DMS 273 (cell line): ENCODE measurements around the gene SOX18.

Experiments used
- DNase-seq: peaks from one replicate; lab custom pipeline; 2025; ENCODE audit not compliant: unreplicated experiment; lab: John Stamatoyannopoulos, UW

The SOX18 gene

GRCh38 chr20:64080813-64081623 lies 31.6 kb upstream of the SOX18 start:
- DNase-seq = no peak

- no peak for DNase-seq
Observed at GRCh38 chr20:64080013-64080812, 30.8 kb upstream of the SOX18 start, which contains the start of gene OPRL1. Gene OPRL1, plus strand, starts transcription at chr20:64080082. Its CDS starts 12,639 bp downstream, at chr20:64092721.

- DNase-seq = peak; percentile 90
Observed at GRCh38 chr20:64079273-64080012, 30.0 kb upstream of the SOX18 start, which contains the start of gene RGS19. Gene RGS19, minus strand, starts transcription at chr20:64079518. Its CDS starts 2,632 bp downstream, at chr20:64076886.

- DNase-seq = no peak
Observed at GRCh38 chr20:64078934-64079272, 29.5 kb upstream of the SOX18 start.

- no peak for DNase-seq
Observed at GRCh38 chr20:64077876-64078551, 28.6 kb upstream of the SOX18 start.

GRCh38 chr20:64077541-64077875 lies 28.1 kb upstream of the SOX18 start:
- no peak for DNase-seq

GRCh38 chr20:64077094-64077493 lies 27.7 kb upstream of the SOX18 start:
- no peak for DNase-seq

GRCh38 chr20:64076061-64076997 lies 26.9 kb upstream of the SOX18 start:
- DNase-seq = no peak

GRCh38 chr20:64075556-64075955 lies 26.1 kb upstream of the SOX18 start:
- DNase-seq = no peak

- no peak for DNase-seq
Observed at GRCh38 chr20:64074963-64075362, 25.5 kb upstream of the SOX18 start.

GRCh38 chr20:64074184-64074789 lies 24.8 kb upstream of the SOX18 start:
- no peak for DNase-seq

- DNase-seq = no peak
Observed at GRCh38 chr20:64073476-64074183, 24.2 kb upstream of the SOX18 start.

- no peak for DNase-seq
Observed at GRCh38 chr20:64072498-64073063, 23.1 kb upstream of the SOX18 start.

GRCh38 chr20:64071341-64072332 lies 22.2 kb upstream of the SOX18 start:
- DNase-seq = no peak

GRCh38 chr20:64070244-64070993 lies 21.0 kb upstream of the SOX18 start:
- no peak for DNase-seq

- peak; percentile 61 for DNase-seq
Observed at GRCh38 chr20:64069614-64070243, 20.3 kb upstream of the SOX18 start.
